GM19467 (cell line): ENCODE measurements around the gene TIAM1.
A peak's percentile ranks its signal among the peaks of the same experiment; 100 is the strongest.

ENCODE experiments used
- ATAC-seq: cut with Tn5 transposase; IDR thresholded peaks from one replicate; pipeline ENCODE4 v1.9.1; 2021; ENCODE audit warnings: mild to moderate bottlenecking, moderate library complexity; ENCODE audit not compliant: unreplicated experiment

TIAM1 gene

GRCh38 chr21:31331231-31331630 is 12.8 kb downstream of the TIAM1 start:
- ATAC-seq, result no peak

GRCh38 chr21:31330144-31330483 is 13.9 kb downstream of the TIAM1 start:
- no peak for ATAC-seq

GRCh38 chr21:31329456-31330143 is 14.5 kb downstream of the TIAM1 start:
- ATAC-seq, result no peak

DNA sequence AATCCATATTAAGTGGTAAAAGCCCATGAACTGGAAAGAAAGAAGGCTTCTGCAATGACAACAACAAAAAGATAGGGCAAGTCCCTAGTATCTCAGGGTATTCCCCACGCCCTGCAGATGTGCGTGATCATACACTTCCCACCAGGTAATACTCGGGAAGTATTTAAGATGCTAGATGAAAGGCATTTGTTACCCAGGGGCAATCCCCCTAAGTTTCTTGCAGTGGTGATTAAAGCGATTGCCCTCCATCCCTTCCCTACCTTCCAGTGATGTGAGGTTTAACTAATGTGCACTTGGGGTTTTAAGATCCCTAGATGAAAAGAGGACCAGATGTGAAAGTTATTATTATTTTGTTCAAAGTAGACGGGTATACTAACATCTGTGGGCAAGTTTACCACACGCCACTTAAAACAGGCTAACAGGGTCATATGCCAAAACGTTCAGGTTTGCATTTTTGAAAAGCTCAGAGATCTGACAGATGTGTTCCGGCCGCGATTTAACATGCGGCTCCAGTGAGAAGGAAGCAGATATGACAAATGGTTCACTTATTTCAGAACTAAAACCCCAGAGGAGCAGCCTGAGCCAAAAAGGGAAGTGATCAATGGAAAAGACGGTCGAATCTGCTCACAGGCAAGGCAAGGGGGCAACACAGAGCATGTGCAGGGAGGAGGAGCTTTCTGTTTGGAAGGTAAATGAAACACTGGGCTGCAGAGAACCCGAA is 17.4 kb downstream of the TIAM1 start:
- ATAC-seq, result peak; percentile 96

DNA sequence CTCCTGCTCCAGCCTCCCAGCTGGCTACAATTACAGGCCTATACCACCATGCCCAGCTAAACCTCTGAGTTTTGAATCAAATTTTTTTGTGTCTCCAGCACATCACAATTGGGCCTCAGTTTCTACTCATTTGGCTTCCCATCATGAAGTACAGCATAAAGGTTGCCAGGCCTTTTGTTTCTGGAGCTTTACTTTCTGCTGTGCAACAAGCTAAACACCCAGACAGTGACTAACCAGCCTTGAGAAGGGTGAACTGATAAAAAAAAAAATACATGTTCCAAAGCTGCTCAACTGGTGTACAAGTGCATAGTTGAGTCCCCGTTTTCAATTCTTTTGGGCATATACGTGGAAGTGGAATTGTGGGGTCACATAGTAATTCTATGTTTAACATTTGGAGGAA is 25.1 kb downstream of the TIAM1 start:
- ATAC-seq, result no peak

GRCh38 chr21:31317688-31318087 is 26.4 kb downstream of the TIAM1 start:
- no peak for ATAC-seq

- no peak for ATAC-seq
Observed at GRCh38 chr21:31316488-31317169, 27.4 kb downstream of the TIAM1 start.

GRCh38 chr21:31316072-31316471 is 28.0 kb downstream of the TIAM1 start:
- no peak for ATAC-seq

DNA sequence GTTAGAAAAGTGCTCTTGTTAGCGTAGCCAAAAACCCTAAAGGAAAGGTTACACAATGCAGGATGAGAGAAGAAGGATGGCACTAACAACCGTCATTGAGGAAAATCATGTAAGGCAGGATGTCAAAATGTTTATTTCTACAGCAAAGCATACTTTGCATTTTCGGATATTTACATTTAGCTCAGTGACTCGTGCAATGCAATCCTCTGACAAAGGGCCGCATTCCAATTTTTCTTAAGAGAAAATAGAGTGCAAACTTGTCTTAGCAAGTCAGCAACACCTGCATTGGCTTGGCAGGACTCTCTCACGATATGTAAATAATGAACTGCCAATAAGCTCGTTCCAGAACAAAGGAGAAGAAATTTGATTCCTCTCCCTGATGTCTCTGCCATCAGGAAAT is 33.3 kb downstream of the TIAM1 start:
- ATAC-seq, result no peak

DNA sequence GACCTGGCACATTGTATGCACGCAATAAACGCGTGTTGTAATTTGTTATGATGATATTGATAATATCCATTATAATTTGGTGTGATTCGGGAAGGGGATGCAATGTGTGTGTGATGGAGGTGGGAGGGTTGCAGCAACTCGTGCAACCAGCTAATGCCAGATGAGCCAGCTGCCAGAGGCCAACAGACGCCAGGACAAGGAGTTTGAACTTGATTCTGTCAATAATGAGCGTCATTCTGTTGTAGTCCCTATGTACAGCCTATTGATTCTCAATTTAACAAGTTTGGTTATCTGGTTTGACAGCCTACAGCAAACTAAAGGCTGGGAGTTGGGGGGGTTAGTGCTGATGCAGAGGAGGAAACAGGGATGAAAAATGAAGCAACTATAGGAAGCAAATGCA is 35.5 kb downstream of the TIAM1 start:
- ATAC-seq, result no peak

DNA sequence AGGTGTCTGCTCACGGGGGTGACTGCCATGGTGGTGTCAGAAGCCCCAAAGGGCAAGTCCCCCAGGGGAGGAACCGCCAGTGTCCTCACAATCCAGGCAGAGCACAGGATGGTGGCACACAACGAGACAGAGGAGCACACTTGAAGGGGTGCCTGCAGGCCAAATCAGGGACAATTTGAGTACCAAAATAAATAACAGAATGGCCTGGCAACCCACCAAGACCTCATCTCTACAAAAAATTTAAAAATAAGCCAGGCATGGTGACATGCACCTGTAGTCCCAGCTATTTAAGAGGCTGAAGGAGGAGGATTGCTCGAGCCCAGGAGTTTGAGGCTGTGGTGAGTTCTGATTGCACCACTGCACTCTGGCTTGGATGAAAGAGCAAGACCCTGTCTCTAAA is 38.2 kb downstream of the TIAM1 start:
- ATAC-seq, result no peak

DNA sequence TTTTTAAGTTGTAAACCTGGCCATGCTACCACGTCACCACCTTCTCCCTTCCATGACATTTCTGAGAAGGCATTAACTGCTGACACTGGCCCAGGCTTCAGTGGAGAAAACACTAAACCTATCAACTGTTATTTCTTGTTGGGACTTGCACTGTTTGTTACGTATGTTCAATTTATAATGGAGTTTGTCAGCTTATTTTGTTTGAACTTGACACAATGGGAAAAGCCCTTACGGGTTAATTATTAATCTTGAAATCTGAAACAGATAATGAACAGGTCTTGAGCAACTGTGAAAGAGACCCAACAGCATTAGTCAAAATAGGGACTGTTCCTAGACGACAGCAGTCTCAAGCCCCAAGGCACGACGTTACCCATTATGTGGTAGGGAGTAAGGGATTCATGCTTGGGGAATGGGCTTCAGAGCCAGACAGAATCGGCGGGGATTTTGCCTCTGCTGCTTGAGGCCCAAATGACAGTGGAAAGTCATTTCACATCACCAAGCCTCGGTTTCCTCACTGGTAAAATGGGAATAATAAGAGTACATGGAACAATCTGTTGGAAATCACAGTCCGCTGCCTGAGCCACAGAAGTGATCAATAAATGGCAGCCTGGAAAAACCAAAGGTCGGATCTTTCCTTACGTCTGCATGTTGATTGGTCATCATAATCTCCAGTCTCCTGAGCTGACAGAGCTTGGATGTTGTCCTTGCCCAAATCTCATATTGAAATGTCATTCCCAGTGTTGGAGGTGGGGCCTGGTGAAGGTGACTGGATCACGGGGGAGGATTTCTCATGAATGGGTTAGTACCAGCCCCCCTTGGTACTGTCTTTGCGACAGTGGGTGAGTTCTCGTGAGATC is 44.5 kb downstream of the TIAM1 start:
- ATAC-seq, result no peak

GRCh38 chr21:31298618-31299269 is 45.3 kb downstream of the TIAM1 start:
- ATAC-seq, result no peak

DNA sequence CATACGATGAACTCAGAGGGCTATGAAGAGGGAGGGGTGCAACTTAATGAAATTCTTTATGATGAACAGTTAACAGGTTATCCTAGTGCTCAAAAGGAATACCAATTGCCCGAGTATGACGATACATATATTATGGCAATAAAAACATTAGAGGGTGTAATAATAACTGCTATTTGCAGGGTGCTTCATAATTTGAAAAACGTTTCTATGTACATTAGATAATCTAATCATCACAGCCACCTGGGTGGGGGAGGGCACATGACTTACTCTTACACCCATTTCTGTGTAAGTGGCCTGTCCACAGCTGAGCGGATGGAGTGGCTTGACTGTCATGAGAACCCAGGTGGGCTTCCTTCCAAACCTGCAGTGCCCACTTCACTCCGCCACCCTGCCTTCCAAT is 46.3 kb downstream of the TIAM1 start:
- no peak for ATAC-seq

- ATAC-seq, result no peak
Observed at GRCh38 chr21:31295676-31296075, 48.4 kb downstream of the TIAM1 start.

- ATAC-seq, result no peak
Observed at GRCh38 chr21:31294691-31295090, 49.4 kb downstream of the TIAM1 start.

- ATAC-seq, result no peak
Observed at GRCh38 chr21:31293986-31294385, 50.1 kb downstream of the TIAM1 start.

DNA sequence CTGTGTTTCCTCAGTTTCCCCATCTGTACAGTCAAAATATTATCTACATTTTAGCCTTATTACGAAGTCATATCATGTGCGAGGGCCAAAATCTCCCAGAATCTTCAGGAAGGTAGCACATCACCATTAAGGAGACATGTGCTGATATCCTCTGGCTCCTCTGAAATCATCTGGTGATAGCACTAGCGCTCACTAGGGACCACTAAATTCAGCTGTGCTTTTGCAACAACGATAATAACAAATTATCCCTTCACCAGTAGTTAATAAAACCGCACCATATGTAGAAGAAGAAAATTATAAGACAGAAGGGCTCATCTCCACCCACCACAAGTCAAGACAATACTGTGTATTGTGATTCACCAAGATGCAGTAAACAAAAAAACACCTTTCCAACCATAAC is 53.3 kb downstream of the TIAM1 start:
- no peak for ATAC-seq

DNA sequence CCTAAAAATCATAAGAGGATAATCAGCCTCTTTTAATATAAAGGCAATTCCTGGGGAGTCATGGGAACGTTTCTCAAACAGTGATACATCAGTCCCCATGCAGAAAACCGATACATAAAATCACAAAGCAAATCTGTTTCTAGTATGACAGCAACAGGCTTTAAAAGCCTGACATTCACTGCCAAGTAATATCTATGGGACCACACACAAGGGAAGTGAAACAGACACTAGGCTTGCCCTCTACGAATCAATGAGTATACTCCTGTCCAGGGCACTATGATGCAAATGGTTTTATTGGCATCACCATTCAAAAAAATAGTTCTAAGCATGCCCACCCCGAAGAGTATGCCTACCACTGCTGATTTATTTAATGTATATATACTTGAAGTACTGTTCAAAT is 54.4 kb downstream of the TIAM1 start:
- no peak for ATAC-seq

- no peak for ATAC-seq
Observed at GRCh38 chr21:31288191-31288590, 55.9 kb downstream of the TIAM1 start.

- no peak for ATAC-seq
Observed at GRCh38 chr21:31287201-31287600, 56.9 kb downstream of the TIAM1 start.
